SK-N-SH (cell line): ENCODE results near the gene ZNF79. TPM values are rescaled to one million over a fixed set of nuclear protein-coding genes. Genes with fewer than 3 reads are reported as not detected.

Experiments
- CTCF ChIA-PET: fragments of 300-600, 350-600 bp; formaldehyde crosslinking; extraction: SDS; loops from one replicate; lab custom pipeline; 2021; lab: Yijun Ruan, JAX
- POLR2A ChIA-PET: fragments of 350-600 bp; sonication (Branson Sonifier 250); formaldehyde crosslinking; extraction: SDS; loops from one replicate; lab custom pipeline; 2020; ENCODE audit warnings: antibody characterized with exemption, inconsistent platforms; lab: Yijun Ruan, JAX
- DNase-seq: peaks from one replicate; pipeline ENCODE4 v3.0.0; 2012
- H2AFZ ChIP-seq: fragments of 200-600 bp; sonication (generic); 2 replicates; pipeline ENCODE4 v1.8.1; 2016; ENCODE audit warnings: antibody characterized with exemption, mild to moderate bottlenecking, low read depth
- H3F3A ChIP-seq: fragments of 200-600 bp; sonication (generic); replicated peaks from 2 replicates; pipeline ENCODE3; 2016; ENCODE audit warnings: antibody characterized with exemption, mild to moderate bottlenecking; ENCODE audit not compliant: insufficient read depth
- H3K27ac ChIP-seq, 2 experiments: fragments of 200-500 bp in 1 of 2; fragments of 200-600 bp in 1 of 2; sonication (Bioruptor generic) in 1 of 2; sonication (generic), shearing (Covaris generic) in 1 of 2; 2 replicates each; pipeline versions ENCODE4 v1.5.1 to v1.6.1; 2014 to 2016; ENCODE audit warnings: low read depth in 2 of 2, inconsistent platforms in 1 of 2, low read length in 1 of 2, mild to moderate bottlenecking in 1 of 2, mixed read lengths in 1 of 2
- H3K27me3 ChIP-seq: fragments of 200-600 bp; sonication (generic), shearing (Covaris generic); 2 replicates; pipeline ENCODE4 v1.6.1; 2016; ENCODE audit warnings: mixed run types; ENCODE audit not compliant: insufficient read depth
- H3K36me3 ChIP-seq, 2 experiments: fragments of 200-500 bp in 1 of 2; fragments of 200-600 bp in 1 of 2; sonication (Bioruptor generic) in 1 of 2; sonication (generic) in 1 of 2; replicated peaks in 1 of 2; 2 replicates each; pipeline versions ENCODE3 to v1.5.1; 2014 to 2016; ENCODE audit warnings: low read length in 1 of 2, mild to moderate bottlenecking in 1 of 2; ENCODE audit not compliant: insufficient read depth in 2 of 2, control insufficient read depth in 1 of 2
- H3K4me1 ChIP-seq, 2 experiments: fragments of 200-500 bp in 1 of 2; fragments of 200-600 bp in 1 of 2; sonication (Bioruptor generic) in 1 of 2; sonication (generic), shearing (Covaris generic) in 1 of 2; 2 replicates each; pipeline versions ENCODE4 v1.5.1 to v1.6.1; 2014 to 2016; ENCODE audit warnings: low read depth in 1 of 2, low read length in 1 of 2, mixed run types in 1 of 2; ENCODE audit not compliant: insufficient read depth in 2 of 2, control insufficient read depth in 1 of 2
- H3K4me2 ChIP-seq: fragments of 200-600 bp; sonication (generic), shearing (Covaris generic); 2 replicates; pipeline ENCODE4 v1.6.1; 2017; ENCODE audit warnings: mixed run types
- H3K4me3 ChIP-seq, 2 experiments: fragments of 200-500 bp in 1 of 2; fragments of 200-600 bp in 1 of 2; sonication (Bioruptor generic) in 1 of 2; sonication (generic), shearing (Covaris generic) in 1 of 2; 2 replicates each; pipeline versions ENCODE4 v1.5.1 to v1.8.1; 2014 to 2016; ENCODE audit warnings: low read depth in 2 of 2, inconsistent platforms in 1 of 2, low read length in 1 of 2, mild to moderate bottlenecking in 1 of 2, mixed read lengths in 1 of 2, moderate library complexity in 1 of 2
- H3K79me2 ChIP-seq: fragments of 200-600 bp; sonication (generic); 2 replicates; pipeline ENCODE4 v1.8.1; 2017; ENCODE audit warnings: mild to moderate bottlenecking; ENCODE audit not compliant: insufficient read depth
- H3K9ac ChIP-seq: fragments of 200-600 bp; sonication (generic); 2 replicates; pipeline ENCODE4 v1.6.1; 2017; ENCODE audit warnings: mixed run types
- H3K9me2 ChIP-seq: fragments of 200-600 bp; sonication (generic); 2 replicates; pipeline ENCODE4 v1.6.1; 2017; ENCODE audit warnings: mixed run types
- H3K9me3 ChIP-seq: fragments of 200-600 bp; sonication (generic); 2 replicates; pipeline ENCODE4 v1.6.1; 2017; ENCODE audit warnings: mixed run types, mild to moderate bottlenecking, moderate library complexity
- H4K20me1 ChIP-seq: fragments of 200-600 bp; sonication (generic); 2 replicates; pipeline ENCODE4 v1.6.1; 2017; ENCODE audit warnings: mild to moderate bottlenecking, mixed run types; ENCODE audit not compliant: insufficient read depth
- CTCF ChIP-seq: fragments of 200-600 bp; sonication (generic); IDR thresholded peaks from 2 replicates; pipeline ENCODE4 v1.6.1; 2017; ENCODE audit warnings: antibody characterized with exemption, mild to moderate bottlenecking, moderate library complexity
- EZH2phosphoT487 ChIP-seq: fragments of 200-600 bp; sonication (generic); IDR thresholded peaks from 2 replicates; pipeline ENCODE4 v1.6.1; 2017; ENCODE audit warnings: low read depth, mixed run types, mild to moderate bottlenecking, antibody characterized with exemption, moderate library complexity, borderline replicate concordance
- FOXJ3 ChIP-seq: sonication (generic); formaldehyde crosslinking; IDR thresholded peaks from 2 replicates; pipeline ENCODE4 v1.5.1; 2020; ENCODE audit warnings: mild to moderate bottlenecking, missing genetic modification reagents
- GATA2 ChIP-seq: sonication (generic); formaldehyde crosslinking; IDR thresholded peaks from 2 replicates; pipeline ENCODE4 v1.5.0; 2020; ENCODE audit warnings: mild to moderate bottlenecking, missing genetic modification reagents
- IRF3 ChIP-seq: fragments of 150-350 bp; IDR thresholded peaks from 2 replicates; pipeline ENCODE4 v1.6.1; 2016; ENCODE audit warnings: mild to moderate bottlenecking, low read depth, low read length
- MEF2A ChIP-seq: IDR thresholded peaks from 2 replicates; pipeline ENCODE4 v1.4.0; 2012; ENCODE audit warnings: low read depth, borderline replicate concordance
- NFIC ChIP-seq: IDR thresholded peaks from 2 replicates; pipeline ENCODE4 v1.4.0; 2012; ENCODE audit warnings: borderline replicate concordance
- PBX3 ChIP-seq: IDR thresholded peaks from 2 replicates; pipeline ENCODE4; 2012
- POLR2AphosphoS5 ChIP-seq: IDR thresholded peaks from 2 replicates; pipeline ENCODE4 v1.6.1; 2012; ENCODE audit warnings: low read depth, low read length
- RAD21 ChIP-seq: IDR thresholded peaks from 2 replicates; pipeline ENCODE4 v1.6.1; 2012; ENCODE audit warnings: mild to moderate bottlenecking, low read length
- RCOR1 ChIP-seq: fragments of 150-350 bp; IDR thresholded peaks from 2 replicates; pipeline ENCODE4 v1.6.1; 2017; ENCODE audit warnings: antibody characterized with exemption, low read length
- REST ChIP-seq: IDR thresholded peaks from 2 replicates; pipeline ENCODE4 v1.6.1; 2012; ENCODE audit warnings: mild to moderate bottlenecking, low read depth, low read length, moderate library complexity
- RFX5 ChIP-seq: IDR thresholded peaks from 2 replicates; pipeline ENCODE4 v1.6.1; 2012; ENCODE audit warnings: mild to moderate bottlenecking, improper control_type of control experiment, low read length
- SIN3A ChIP-seq: IDR thresholded peaks from 2 replicates; pipeline ENCODE4 v1.6.1; 2012; ENCODE audit warnings: low read depth, mild to moderate bottlenecking, low read length, moderate library complexity, borderline replicate concordance
- SMC3 ChIP-seq: IDR thresholded peaks from 2 replicates; pipeline ENCODE4 v1.6.1; 2012; ENCODE audit warnings: low read depth, low read length, improper control_type of control experiment
- TAF1 ChIP-seq: IDR thresholded peaks from 2 replicates; pipeline ENCODE4 v1.6.1; 2012; ENCODE audit warnings: low read depth, mild to moderate bottlenecking, low read length, moderate library complexity, borderline replicate concordance
- YY1 ChIP-seq: IDR thresholded peaks from 2 replicates; pipeline ENCODE4 v1.4.0; 2012; ENCODE audit warnings: low read depth, mild to moderate bottlenecking
- WGBS: methylation state at CpG from one replicate; pipeline ENCODE4 v1.1.6; 2017; ENCODE audit warnings: low lambda C conversion rate; 5-methylcytosine and 5-hydroxymethylcytosine counted together
- polyA plus RNA-seq, 3 experiments: library from polyadenylated mRNA; depleted of rRNA; stranded (reverse); fragments of >200 nt; gene quantifications; 2 replicates each; pipeline ENCODE4 v1.2.3, GENCODE V29; 2012

ZNF79 gene
- polyA plus RNA-seq, 1 of the 3 experiments (the other 2 are of a cell fraction): 4.6 TPM

GRCh38 chr9:127396808-127397645 lies 27.2 kb upstream of the ZNF79 start, which contains the start of gene SLC2A8:
SLC2A8 (plus strand) TSS chr9:127397169; CDS start chr9:127397231, 62 bp downstream.
- Histone ChIP-seq H3K36me3 (peaks cover 0 to under 1% of the 10 kb centered on the region in 2 experiments), H3K79me2 (peaks cover 17% of the 10 kb centered on the region), H2AFZ (peak within 1 kb of the TSS; percentile 90), H3K27me3 (no peaks in the 10 kb centered on the region), H3K9ac (peak within 1 kb of the TSS; percentile 82), H3K4me2 (peak within 1 kb of the TSS; percentile 94), H3K4me1 (peaks cover 7 to 18% of the 10 kb centered on the region in 2 experiments; a peak in 1 of 4 replicates), H3K9me2 (no peaks in the 10 kb centered on the region), H3K9me3 (no peaks in the 10 kb centered on the region), H4K20me1 (peaks cover 6% of the 10 kb centered on the region; the same call in 1 of the 2 replicates), H3K4me3 (peak within 1 kb of the TSS; percentile 80 to 81), H3F3A (peaks cover 10% of the 10 kb centered on the region), H3K27ac (peak within 1 kb of the TSS; percentile 57 to 67)
- ChIA-PET CTCF (interaction anchor here (0.8 to 2.2 kb wide), 12 partner anchors 9 to 524 kb away, joined by 3 to 17 read pairs (median 4); no protein-coding TSS in a partner anchor), POLR2A (interaction anchor here (0.5 to 1.6 kb wide), 5 partner anchors 27 to 1064 kb away, joined by 3 to 6 read pairs (median 3); partner anchors contain the start of genes LRSAM1, RPL12 and ZNF79)
- TF ChIP-seq TAF1: peak; percentile 89
- no peak for TF ChIP-seq EZH2phosphoT487
- TF ChIP-seq RAD21: no peak
- peak; percentile 10; the same call in 1 of the 2 replicates for TF ChIP-seq SMC3
- TF ChIP-seq FOXJ3 (CRISPR knock-in tag): no peak
- TF ChIP-seq REST: 0 out of 2 replicates have a peak, but pooled peaks have one; percentile 28
- peak; percentile 30 for TF ChIP-seq CTCF
- TF ChIP-seq IRF3: peak; percentile 66
- no peak for TF ChIP-seq NFIC
- TF ChIP-seq GATA2 (CRISPR knock-in tag): no peak
- peak; percentile 79 for TF ChIP-seq POLR2AphosphoS5
- peak; percentile 72 for TF ChIP-seq PBX3
- TF ChIP-seq MEF2A: no peak
- peak; percentile 84 for TF ChIP-seq RFX5
- 0 out of 2 replicates have a peak, but pooled peaks have one; percentile 38 for TF ChIP-seq YY1
- TF ChIP-seq SIN3A: peak; percentile 71; the same call in 1 of the 2 replicates
- no peak for TF ChIP-seq RCOR1
- peak; percentile 96 for DNase-seq
- 0% methylated on average over 15 of the region's 87 CpGs for WGBS
